Muscle of leg (tissue), 11 donors: ENCODE data around the gene ADAM22. TPM values are rescaled to one million over a fixed set of nuclear protein-coding genes. Genes with fewer than 3 reads are reported as not detected.

ENCODE experiments used
- DNase-seq: peaks from one replicate; pipeline ENCODE4 v3.0.0; 2013
- H3K27ac ChIP-seq: one replicate; pipeline ENCODE4 v1.5.1; 2013; ENCODE audit warnings: mild to moderate bottlenecking, low read length, control low read depth
- H3K27me3 ChIP-seq: one replicate; pipeline ENCODE4 v1.6.1; 2013; ENCODE audit warnings: low read length; ENCODE audit not compliant: control insufficient read depth, insufficient read depth
- H3K36me3 ChIP-seq: one replicate; pipeline ENCODE4 v1.6.1; 2013; ENCODE audit warnings: low read length; ENCODE audit not compliant: control insufficient read depth, insufficient read depth
- H3K4me1 ChIP-seq: one replicate; pipeline ENCODE4 v1.6.1; 2013; ENCODE audit warnings: low read length; ENCODE audit not compliant: control insufficient read depth, insufficient read depth
- H3K4me3 ChIP-seq: one replicate; pipeline ENCODE4 v1.5.1; 2013; ENCODE audit warnings: low read length, control low read depth
- H3K9me3 ChIP-seq: replicated peaks from 2 replicates; pipeline ENCODE4 v1.6.1; 2013; ENCODE audit warnings: low read depth, low read length; ENCODE audit not compliant: control insufficient read depth
- whole genome bisulfite sequencing: methylation state at CpG from one replicate; pipeline ENCODE4 v1.1.5; 2013; ENCODE audit warnings: missing lambda C conversion rate; ENCODE audit not compliant: insufficient coverage; 5-methylcytosine and 5-hydroxymethylcytosine counted together
- polyA plus RNA-seq, 8 donors: library from polyadenylated mRNA; unstranded; fragments of 120-200 nt; gene quantifications; one replicate each; pipeline versions ENCODE4 v1.2.1 to v1.2.3, GENCODE V29; 2013; ENCODE audit warnings: inconsistent platforms in 1 of 8, low replicate concordance in 1 of 8; ENCODE audit not compliant: insufficient read length in 8 of 8, insufficient read depth in 1 of 8
- total RNA-seq: library from RNA; stranded (reverse); fragments of 120-200 nt; gene quantifications from one replicate; pipeline ENCODE4 v1.2.4, GENCODE V29; 2013

ADAM22 gene
- total and polyA plus RNA-seq, 9 donors, result 7.3 to 17.1 (median 15.1) TPM

GRCh38 chr7:88034083-88034695 lies 100.1 kb downstream of the ADAM22 start:
- Histone ChIP-seq H3K4me3 (no peak overlapping the region), H3K36me3 (no peaks in the 10 kb centered on the region), H3K27ac (no peak overlapping the region), H3K27me3 (no peaks in the 10 kb centered on the region), H3K4me1 (no peaks in the 10 kb centered on the region), H3K9me3 (peaks cover 23% of the 10 kb centered on the region)
- no peak for DNase-seq
- WGBS, result 89% methylated on average over 7 of the region's 7 CpGs

GRCh38 chr7:88037050-88037449 lies 103.0 kb downstream of the ADAM22 start:
- Histone ChIP-seq H3K4me3 (no peak overlapping the region), H3K27ac (no peak overlapping the region)

GRCh38 chr7:88040694-88041093 lies 106.6 kb downstream of the ADAM22 start:
- Histone ChIP-seq H3K4me3 (no peak overlapping the region), H3K36me3 (no peaks in the 10 kb centered on the region), H3K9me3 (no peaks in the 10 kb centered on the region), H3K27me3 (no peaks in the 10 kb centered on the region), H3K27ac (no peak overlapping the region), H3K4me1 (no peaks in the 10 kb centered on the region)
- 20% methylated on average over 1 of the region's 1 CpG for WGBS
- no peak for DNase-seq

More at GRCh38 chr7:88037050-88037449, 103.0 kb downstream of the ADAM22 start:
- no peak for DNase-seq
- no peaks in the 10 kb centered on the region for H3K27me3 ChIP-seq
- H3K36me3 ChIP-seq, result no peaks in the 10 kb centered on the region
- no peaks in the 10 kb centered on the region for H3K4me1 ChIP-seq
- WGBS, result no CpG with 5 or more reads among the region's 3 CpGs
- H3K9me3 ChIP-seq, result peaks cover 7% of the 10 kb centered on the region

GRCh38 chr7:88041583-88041982 lies 107.5 kb downstream of the ADAM22 start:
- WGBS, result no CpG with 5 or more reads among the region's 1 CpG
- Histone ChIP-seq H3K4me1 (no peaks in the 10 kb centered on the region), H3K9me3 (no peaks in the 10 kb centered on the region)

GRCh38 chr7:88042157-88042556 lies 108.1 kb downstream of the ADAM22 start:
- Histone ChIP-seq H3K36me3 (no peaks in the 10 kb centered on the region), H3K9me3 (no peaks in the 10 kb centered on the region), H3K27ac (no peak overlapping the region), H3K27me3 (no peaks in the 10 kb centered on the region), H3K4me1 (no peaks in the 10 kb centered on the region), H3K4me3 (no peak overlapping the region)
- DNase-seq, result peak; percentile 19

More at GRCh38 chr7:88041583-88041982, 107.5 kb downstream of the ADAM22 start:
- Histone ChIP-seq H3K4me3 (no peak overlapping the region), H3K27me3 (no peaks in the 10 kb centered on the region), H3K36me3 (no peaks in the 10 kb centered on the region), H3K27ac (no peak overlapping the region)
- DNase-seq, result no peak

- Histone ChIP-seq H3K36me3 (no peaks in the 10 kb centered on the region), H3K4me3 (no peak overlapping the region), H3K27me3 (no peaks in the 10 kb centered on the region), H3K27ac (no peak overlapping the region), H3K4me1 (no peaks in the 10 kb centered on the region), H3K9me3 (no peaks in the 10 kb centered on the region)
- no peak for DNase-seq
- WGBS, result no CpG with 5 or more reads among the region's 1 CpG
Measured at GRCh38 chr7:88042803-88043202, 108.8 kb downstream of the ADAM22 start.

- Histone ChIP-seq H3K9me3 (no peaks in the 10 kb centered on the region), H3K4me3 (no peak overlapping the region), H3K36me3 (no peaks in the 10 kb centered on the region), H3K27me3 (no peaks in the 10 kb centered on the region), H3K27ac (no peak overlapping the region), H3K4me1 (no peaks in the 10 kb centered on the region)
- WGBS, result no CpG with 5 or more reads among the region's 2 CpGs
- no peak for DNase-seq
Measured at GRCh38 chr7:88044069-88044468, 110.0 kb downstream of the ADAM22 start.

GRCh38 chr7:88046839-88047573 lies 113.0 kb downstream of the ADAM22 start:
- Histone ChIP-seq H3K4me3 (no peak overlapping the region), H3K27me3 (no peaks in the 10 kb centered on the region), H3K27ac (no peak overlapping the region), H3K9me3 (no peaks in the 10 kb centered on the region), H3K36me3 (no peaks in the 10 kb centered on the region), H3K4me1 (no peaks in the 10 kb centered on the region)
- no peak for DNase-seq
- WGBS, result no CpG with 5 or more reads among the region's 1 CpG

GRCh38 chr7:88057655-88058054 lies 123.6 kb downstream of the ADAM22 start:
- no peaks in the 10 kb centered on the region for H3K4me1 ChIP-seq
- no peak for DNase-seq
- H3K9me3 ChIP-seq, result no peaks in the 10 kb centered on the region
- no CpG with 5 or more reads among the region's 1 CpG for WGBS
- H3K27ac ChIP-seq, result no peak overlapping the region
- no peak overlapping the region for H3K4me3 ChIP-seq
- no peaks in the 10 kb centered on the region for H3K36me3 ChIP-seq
- H3K27me3 ChIP-seq, result no peaks in the 10 kb centered on the region

GRCh38 chr7:88062238-88062637 lies 128.2 kb downstream of the ADAM22 start:
- no peak for DNase-seq
- H3K27me3 ChIP-seq, result no peaks in the 10 kb centered on the region
- no peaks in the 10 kb centered on the region for H3K4me1 ChIP-seq
- H3K9me3 ChIP-seq, result no peaks in the 10 kb centered on the region
- H3K4me3 ChIP-seq, result no peak overlapping the region
- no peak overlapping the region for H3K27ac ChIP-seq
- H3K36me3 ChIP-seq, result no peaks in the 10 kb centered on the region
